Neural progenitor cell (in vitro differentiated cells): ENCODE measurements around the gene FAM89B. TPM values are rescaled to one million over a fixed set of nuclear protein-coding genes. Genes with fewer than 3 reads are reported as not detected.
A peak's percentile ranks its signal among the peaks of the same experiment; 100 is the strongest.

Experiments used
- DNase-seq: peaks from one replicate; pipeline ENCODE4 v3.0.0-alpha.2; 2016; ENCODE audit warnings: low spot score
- H2AFZ ChIP-seq: fragments of 200-600 bp; sonication (generic); replicated peaks from 2 replicates; pipeline ENCODE4 v1.6.1; 2016; ENCODE audit warnings: antibody characterized with exemption
- H3F3A ChIP-seq: fragments of 200-600 bp; sonication (generic); 2 replicates; pipeline ENCODE4 v1.6.1; 2016; ENCODE audit warnings: antibody characterized with exemption, low read depth
- H3K27ac ChIP-seq: fragments of 200-600 bp; sonication (generic); 2 replicates; pipeline ENCODE4 v1.5.1; 2016; ENCODE audit warnings: mild to moderate bottlenecking
- H3K27me3 ChIP-seq: fragments of 200-600 bp; sonication (generic); 2 replicates; pipeline ENCODE4 v1.6.1; 2016; ENCODE audit warnings: mild to moderate bottlenecking, moderate library complexity
- H3K36me3 ChIP-seq: fragments of 200-600 bp; sonication (generic); 2 replicates; pipeline ENCODE4 v1.5.1; 2016
- H3K4me1 ChIP-seq: fragments of 200-600 bp; sonication (generic); 2 replicates; pipeline ENCODE4 v1.6.1; 2016; ENCODE audit warnings: mixed run types
- H3K4me2 ChIP-seq: fragments of 200-600 bp; sonication (generic); 2 replicates; pipeline ENCODE4 v1.6.1; 2016
- H3K4me3 ChIP-seq: fragments of 200-600 bp; sonication (generic); 2 replicates; pipeline ENCODE4 v1.5.1; 2016
- H3K79me2 ChIP-seq: fragments of 200-600 bp; sonication (generic); 2 replicates; pipeline ENCODE4 v1.6.1; 2016; ENCODE audit warnings: low read depth
- H3K9ac ChIP-seq: fragments of 200-600 bp; sonication (generic); 2 replicates; pipeline ENCODE4 v1.6.1; 2016
- H3K9me3 ChIP-seq: fragments of 200-600 bp; sonication (generic); 2 replicates; pipeline ENCODE4 v1.5.1; 2016; ENCODE audit warnings: low read depth
- H4K20me1 ChIP-seq: fragments of 200-600 bp; sonication (generic); 2 replicates; pipeline ENCODE4 v1.6.1; 2016; ENCODE audit warnings: low read depth
- H3K27ac Mint-ChIP-seq: 3 replicates; pipeline ENCODE4 v1.8.0; 2021; ENCODE audit warnings: mixed read lengths
- H3K27me3 Mint-ChIP-seq: 2 replicates; pipeline ENCODE4 v1.8.0; 2022; ENCODE audit warnings: low read depth, mild to moderate bottlenecking, inconsistent platforms, moderate library complexity, mixed read lengths; ENCODE audit not compliant: insufficient read depth
- H3K36me3 Mint-ChIP-seq: 3 replicates; pipeline ENCODE4 v1.8.0; 2021; ENCODE audit warnings: mixed read lengths
- H3K4me1 Mint-ChIP-seq: 3 replicates; pipeline ENCODE4 v1.8.0; 2021; ENCODE audit warnings: mixed read lengths
- H3K4me3 Mint-ChIP-seq: 3 replicates; pipeline ENCODE4 v1.8.0; 2021; ENCODE audit warnings: mild to moderate bottlenecking, moderate library complexity, mixed read lengths
- H3K9me3 Mint-ChIP-seq: 3 replicates; pipeline ENCODE4 v1.8.0; 2020; ENCODE audit warnings: mixed read lengths
- CTCF ChIP-seq: fragments of 200-600 bp; sonication (generic); IDR thresholded peaks from 2 replicates; pipeline ENCODE4 v1.5.1; 2017; ENCODE audit warnings: antibody characterized with exemption, mild to moderate bottlenecking
- EZH2 ChIP-seq: fragments of 200-600 bp; sonication (generic); IDR thresholded peaks from 2 replicates; pipeline ENCODE4 v1.6.1; 2017; ENCODE audit warnings: antibody characterized with exemption, mild to moderate bottlenecking, moderate library complexity
- EZH2phosphoT487 ChIP-seq: fragments of 200-600 bp; sonication (generic); IDR thresholded peaks from 2 replicates; pipeline ENCODE4 v1.6.1; 2017; ENCODE audit warnings: antibody characterized with exemption
- total RNA-seq: library from RNA; depleted of rRNA; stranded (reverse); fragments of >200 nt; gene quantifications from 2 replicates; pipeline ENCODE4 v1.2.3, GENCODE V29; 2015; ENCODE audit warnings: low replicate concordance

Gene FAM89B
- total RNA-seq, 1 donor from 2014 or later: 11.7 TPM

- Histone ChIP-seq H2AFZ (no peak overlapping the region), H3K79me2 (no peaks in the 10 kb centered on the region), H3K9ac (no peak overlapping the region), H3K9me3 (no peaks in the 10 kb centered on the region), H3K27me3 (peaks cover 89% of the 10 kb centered on the region), H3K4me2 (no peak overlapping the region), H3K4me1 (peaks cover 34% of the 10 kb centered on the region), H4K20me1 (peaks cover 17% of the 10 kb centered on the region), H3K36me3 (no peaks in the 10 kb centered on the region), H3F3A (peaks cover 52% of the 10 kb centered on the region), H3K27ac (no peak overlapping the region), H3K4me3 (no peak overlapping the region)
- Mint-ChIP-seq H3K27ac (peak overlapping the region; percentile 87), H3K4me3 (peak overlapping the region; percentile 62), H3K36me3 (peaks cover 6% of the 10 kb centered on the region), H3K4me1 (peaks cover 65% of the 10 kb centered on the region), H3K9me3 (no peaks in the 10 kb centered on the region), H3K27me3 (peaks cover 25% of the 10 kb centered on the region)
- DNase-seq: no peak
- TF ChIP-seq EZH2 (no peak), EZH2phosphoT487 (no peak), CTCF (no peak)
Observed at GRCh38 chr11:65555693-65556231, 16.6 kb upstream of the FAM89B start.

- Histone ChIP-seq H3K4me2 (peak overlapping the region; percentile 96), H3K27ac (no peak overlapping the region), H3K9ac (no peak overlapping the region), H3K9me3 (no peaks in the 10 kb centered on the region), H3K36me3 (no peaks in the 10 kb centered on the region), H3F3A (peaks cover 52% of the 10 kb centered on the region), H2AFZ (no peak overlapping the region), H4K20me1 (peaks cover 11% of the 10 kb centered on the region), H3K27me3 (peaks cover 80% of the 10 kb centered on the region), H3K4me3 (no peak overlapping the region), H3K79me2 (no peaks in the 10 kb centered on the region), H3K4me1 (peaks cover 43% of the 10 kb centered on the region)
- peaks cover 66% of the 10 kb centered on the region for H3K4me1 Mint-ChIP-seq
- peaks cover 20% of the 10 kb centered on the region for H3K27me3 Mint-ChIP-seq
- H3K27ac Mint-ChIP-seq: peak overlapping the region; percentile 87
- H3K9me3 Mint-ChIP-seq: no peaks in the 10 kb centered on the region
- DNase-seq: no peak
- no peak for TF ChIP-seq CTCF
- TF ChIP-seq EZH2: no peak
- no peak for TF ChIP-seq EZH2phosphoT487
- H3K36me3 Mint-ChIP-seq: peaks cover 3% of the 10 kb centered on the region
- peak overlapping the region; percentile 86 for H3K4me3 Mint-ChIP-seq
Observed at GRCh38 chr11:65556470-65557279, 15.7 kb upstream of the FAM89B start.

GRCh38 chr11:65557280-65558001 lies 14.9 kb upstream of the FAM89B start:
- no peaks in the 10 kb centered on the region for H3K9me3 Mint-ChIP-seq
- peak overlapping the region; percentile 79 for H3K27ac Mint-ChIP-seq
- peak overlapping the region; percentile 96 for H3K4me2 ChIP-seq
- no peak overlapping the region for H3K27ac ChIP-seq
- no peak overlapping the region for H3K9ac ChIP-seq
- peaks cover 52% of the 10 kb centered on the region for H3F3A ChIP-seq
- H3K79me2 ChIP-seq: no peaks in the 10 kb centered on the region
- H3K4me1 ChIP-seq: peaks cover 44% of the 10 kb centered on the region
- DNase-seq: peak; percentile 67
- peak overlapping the region; percentile 86 for H3K4me3 Mint-ChIP-seq
- TF ChIP-seq EZH2phosphoT487 (no peak), EZH2 (no peak), CTCF (no peak)
- peak overlapping the region; percentile 71 for H3K4me3 ChIP-seq
- H3K9me3 ChIP-seq: no peaks in the 10 kb centered on the region
- H3K4me1 Mint-ChIP-seq: peaks cover 65% of the 10 kb centered on the region
- H2AFZ ChIP-seq: no peak overlapping the region
- H3K27me3 ChIP-seq: peaks cover 75% of the 10 kb centered on the region
- H3K36me3 Mint-ChIP-seq: no peaks in the 10 kb centered on the region
- H4K20me1 ChIP-seq: peaks cover 6% of the 10 kb centered on the region
- peaks cover 17% of the 10 kb centered on the region for H3K27me3 Mint-ChIP-seq
- no peaks in the 10 kb centered on the region for H3K36me3 ChIP-seq
